Stimulated activated CD8-positive, alpha-beta memory T cell treated with anti-CD3 and anti-CD28 coated beads, Interleukin-15, amount 100 ng/mL, for 1 hour (primary cell): ENCODE measurements around the gene GPT2.
A peak's percentile ranks its signal among the peaks of the same experiment; 100 is the strongest.

Experiments used
- DNase-seq: peaks from one replicate; pipeline ENCODE4 v3.0.0-alpha.2; 2020; ENCODE audit warnings: low read depth

GPT2 gene

DNA sequence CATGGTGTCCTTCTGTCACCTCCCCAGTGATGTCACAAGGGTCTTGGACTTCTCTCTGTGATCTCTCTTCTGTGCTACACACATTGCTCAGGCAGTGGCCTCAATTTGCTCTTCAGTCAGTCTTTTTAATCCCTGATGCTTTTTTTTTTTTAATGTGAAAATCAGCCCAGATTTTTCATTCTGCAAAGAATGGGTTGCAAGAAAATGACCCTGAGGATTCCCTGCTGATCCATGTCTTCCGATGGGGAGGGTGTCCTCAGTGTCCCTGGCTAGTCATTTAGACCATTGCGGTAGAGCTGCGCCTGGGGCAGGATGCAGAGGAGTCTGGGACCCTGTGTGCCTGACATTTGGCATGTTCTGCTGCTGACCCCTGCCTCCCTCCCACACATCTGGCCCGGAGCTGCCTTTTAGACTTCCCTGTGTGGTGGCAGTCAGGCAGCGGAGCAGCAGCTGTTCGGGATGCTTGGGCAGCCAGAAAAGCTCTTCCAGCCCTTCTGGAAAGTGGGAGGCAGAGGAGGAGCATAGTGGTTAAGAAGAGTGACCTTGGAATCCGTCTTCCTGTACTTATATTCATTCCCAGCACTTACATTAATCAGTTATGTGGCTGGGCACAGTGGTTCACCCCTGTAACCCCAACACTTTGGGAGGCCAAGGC, 12.3 kb downstream of the GPT2 start:
- DNase-seq, result no peak

GRCh38 chr16:46897471-46897870, 13.3 kb downstream of the GPT2 start:
- no peak for DNase-seq

GRCh38 chr16:46898006-46898405, 13.8 kb downstream of the GPT2 start:
- DNase-seq, result no peak

DNA sequence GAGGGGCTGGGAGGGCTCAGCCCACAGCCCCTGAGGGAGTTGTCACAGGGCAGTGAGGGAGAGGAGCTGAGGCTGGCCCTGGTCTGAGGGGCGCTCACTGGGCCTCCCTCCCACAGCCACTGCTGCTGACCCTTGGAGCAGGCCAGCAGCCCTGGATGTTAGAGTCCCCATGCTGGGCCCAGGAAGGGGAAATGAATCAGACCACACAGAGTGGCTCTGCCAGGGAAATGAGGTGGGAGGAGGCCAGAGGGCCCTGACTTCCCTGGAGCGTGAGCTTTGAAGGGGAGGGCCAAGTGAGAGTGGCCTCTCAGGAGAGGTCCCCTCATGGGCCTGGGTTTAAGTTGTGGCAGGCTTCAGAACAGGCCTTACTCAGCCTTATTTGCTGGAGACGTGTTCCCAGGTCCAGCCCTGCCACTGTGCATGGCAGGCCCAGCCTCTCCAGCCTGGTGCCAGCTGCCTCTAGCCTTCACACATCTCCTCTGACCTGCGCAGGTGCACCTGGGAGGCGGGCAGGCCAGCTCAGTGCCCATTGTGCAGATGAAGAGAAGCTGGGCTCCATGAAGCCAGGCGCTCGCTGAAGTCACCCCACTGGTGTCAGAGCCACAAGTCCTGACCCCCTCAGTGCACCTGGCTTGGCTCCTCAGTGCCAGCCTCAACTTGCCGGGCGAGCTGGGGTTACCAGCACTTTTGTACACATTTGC, 15.4 kb downstream of the GPT2 start:
- no peak for DNase-seq

- no peak for DNase-seq
Observed at GRCh38 chr16:46900455-46901235, 16.5 kb downstream of the GPT2 start.

GRCh38 chr16:46901709-46902108, 17.5 kb downstream of the GPT2 start:
- no peak for DNase-seq

GRCh38 chr16:46903255-46903905, 19.2 kb downstream of the GPT2 start:
- DNase-seq, result no peak

DNA sequence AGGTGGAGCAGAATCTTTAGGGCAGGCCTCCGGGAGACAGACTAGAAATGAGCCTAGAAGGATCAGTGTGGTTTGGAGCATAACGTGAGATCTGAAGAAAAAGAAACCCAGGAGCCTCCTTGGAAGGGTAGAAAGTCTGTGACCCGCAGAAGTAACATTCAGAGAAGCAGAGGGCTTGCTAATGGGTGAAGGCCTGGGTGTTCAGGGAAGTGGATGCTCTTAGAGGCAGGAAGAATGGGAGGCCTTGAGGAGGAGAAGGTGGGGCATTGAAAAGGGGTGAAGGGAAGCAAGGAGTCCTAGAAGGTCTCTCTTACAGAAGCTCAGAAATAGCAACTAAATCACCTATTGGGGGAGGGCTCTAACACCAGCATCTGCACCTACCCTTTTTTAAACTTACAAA, 20.3 kb downstream of the GPT2 start:
- DNase-seq, result no peak

DNA sequence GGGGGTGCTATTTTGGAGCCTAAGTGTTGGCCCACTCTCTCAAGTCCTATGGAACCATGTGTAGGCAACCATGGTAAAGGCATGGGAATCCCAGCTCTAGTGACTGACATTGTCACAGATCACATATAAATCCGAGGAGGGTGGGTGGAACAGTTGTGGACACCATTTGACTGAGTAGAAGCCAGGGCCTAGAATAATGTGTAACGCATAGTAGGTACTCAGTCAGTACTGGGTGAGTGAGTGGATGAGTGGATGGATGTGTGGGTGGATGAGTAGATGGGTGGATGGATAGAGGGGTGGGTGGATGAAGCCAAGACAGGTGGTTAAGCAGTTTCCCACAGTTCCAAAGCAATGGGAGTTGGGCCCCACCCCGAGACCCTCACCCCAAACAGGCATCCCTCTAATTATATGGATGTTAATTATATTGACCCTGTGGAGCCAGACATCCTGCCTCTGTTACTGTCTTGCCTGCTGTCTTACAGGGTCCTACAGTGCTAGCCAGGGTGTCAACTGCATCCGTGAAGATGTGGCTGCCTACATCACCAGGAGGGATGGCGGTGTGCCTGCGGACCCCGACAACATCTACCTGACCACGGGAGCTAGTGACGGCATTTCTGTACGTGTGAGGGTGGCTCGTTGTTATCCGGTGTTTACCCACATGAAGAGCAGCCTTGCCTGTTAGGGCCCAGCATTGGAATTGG, 22.3 kb downstream of the GPT2 start:
- DNase-seq, result no peak

DNA sequence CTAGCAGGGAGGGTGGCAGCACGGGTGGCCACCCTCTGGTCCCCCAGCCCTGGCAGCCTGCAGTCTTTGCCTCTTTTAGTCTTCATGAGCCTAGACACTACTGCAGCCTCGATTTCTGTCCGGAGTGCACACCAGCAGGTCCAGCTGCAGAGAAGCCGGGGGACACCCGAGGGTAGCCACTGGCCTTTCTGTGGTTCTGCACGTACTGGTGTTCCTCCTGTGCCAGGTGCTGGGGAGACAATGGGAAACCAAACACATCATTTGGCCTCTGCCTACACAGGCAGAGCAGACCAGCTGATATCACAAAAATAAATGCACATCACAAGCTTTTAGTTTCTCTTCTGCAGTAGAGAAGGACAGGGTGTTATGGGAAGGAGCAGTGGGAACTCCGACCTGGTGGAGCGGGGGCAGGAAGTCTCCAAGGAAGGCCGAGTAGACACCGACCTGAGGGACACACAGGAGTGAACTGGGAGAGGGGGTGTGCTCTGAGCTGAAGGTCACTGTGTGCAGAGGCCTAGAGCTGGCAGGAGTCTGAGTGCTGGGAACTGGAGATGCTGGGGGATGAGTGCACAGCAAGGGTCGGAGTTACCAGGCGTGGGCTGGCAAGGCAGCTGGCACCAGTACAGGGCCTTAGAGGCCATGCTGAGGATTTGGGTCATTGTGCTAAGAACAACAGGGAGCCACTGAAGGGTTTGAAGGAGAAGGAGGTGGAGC, 23.1 kb downstream of the GPT2 start:
- DNase-seq, result no peak

- DNase-seq, result peak; percentile 33
Observed at GRCh38 chr16:46908540-46909372, 24.6 kb downstream of the GPT2 start.

DNA sequence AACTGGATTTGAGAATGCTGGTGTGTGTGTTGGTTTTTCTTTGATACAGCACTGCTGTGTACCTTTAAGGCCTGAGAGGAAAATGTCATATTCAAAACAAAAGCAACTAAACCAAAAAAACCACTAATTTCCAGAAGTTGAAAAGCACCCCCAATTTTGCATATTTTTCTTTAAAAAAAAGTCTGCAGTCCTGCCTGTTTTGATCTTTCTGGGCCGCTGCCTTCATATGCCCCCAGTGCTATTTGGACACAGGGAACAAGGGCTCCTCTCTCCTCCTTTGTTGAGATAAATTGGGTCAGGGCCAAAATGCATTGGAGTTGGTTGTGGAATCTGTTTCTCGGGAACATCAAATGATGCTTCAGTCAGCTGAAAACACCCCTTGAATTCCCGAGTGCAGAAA, 26.9 kb downstream of the GPT2 start:
- no peak for DNase-seq

GRCh38 chr16:46911650-46912049, 27.5 kb downstream of the GPT2 start:
- no peak for DNase-seq

DNA sequence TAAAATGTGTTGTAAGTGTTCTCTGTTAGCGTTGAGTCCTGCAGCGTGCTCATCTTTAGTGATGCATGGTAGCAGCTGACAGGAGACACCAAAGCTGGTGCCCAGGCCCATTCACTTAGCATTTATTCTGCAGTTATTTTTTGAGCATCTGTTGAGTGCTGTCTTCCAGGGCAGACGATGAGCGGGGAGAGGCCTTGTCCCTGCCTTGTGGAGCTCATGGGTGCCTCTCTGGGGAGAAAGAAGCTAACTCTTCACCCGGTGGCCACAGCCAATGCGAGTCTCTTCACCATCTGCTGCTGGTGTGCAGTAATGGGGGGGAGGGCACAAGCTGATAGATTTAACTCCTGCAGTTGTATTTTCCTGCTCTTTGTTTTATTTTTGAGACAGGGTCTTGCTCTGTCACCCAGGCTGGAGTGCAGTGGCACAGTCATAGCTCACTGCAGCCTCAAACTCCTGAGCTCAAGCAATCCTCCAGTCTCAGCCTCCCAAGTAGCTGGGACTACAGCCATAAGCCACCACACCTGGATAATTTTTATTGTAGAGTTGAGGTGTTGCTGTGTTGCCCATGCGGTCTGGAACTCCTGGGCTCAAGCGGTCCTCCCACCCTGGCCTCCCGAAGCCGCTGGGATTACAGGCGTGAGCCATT, 30.5 kb downstream of the GPT2 start:
- DNase-seq, result no peak

DNA sequence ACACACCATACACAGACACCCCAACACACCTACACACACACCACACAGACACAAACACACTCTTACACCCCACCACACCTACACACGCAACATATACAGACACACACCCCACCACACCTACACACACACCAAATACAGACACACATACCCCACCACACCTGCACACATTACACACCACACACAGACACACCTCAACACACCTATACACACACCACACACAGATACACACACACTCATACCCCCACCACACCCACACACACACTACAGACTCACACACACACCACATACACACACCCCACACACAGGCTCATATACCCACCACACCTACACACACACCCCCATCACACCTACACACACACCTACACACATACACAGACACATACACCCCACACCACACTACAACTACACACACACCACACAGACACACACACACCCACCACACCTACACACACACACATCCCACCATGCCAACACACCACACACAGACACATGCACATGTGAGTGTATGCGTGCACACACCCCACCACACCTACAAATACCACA, 31.4 kb downstream of the GPT2 start:
- DNase-seq, result no peak

GRCh38 chr16:46916980-46917379, 32.8 kb downstream of the GPT2 start:
- no peak for DNase-seq

DNA sequence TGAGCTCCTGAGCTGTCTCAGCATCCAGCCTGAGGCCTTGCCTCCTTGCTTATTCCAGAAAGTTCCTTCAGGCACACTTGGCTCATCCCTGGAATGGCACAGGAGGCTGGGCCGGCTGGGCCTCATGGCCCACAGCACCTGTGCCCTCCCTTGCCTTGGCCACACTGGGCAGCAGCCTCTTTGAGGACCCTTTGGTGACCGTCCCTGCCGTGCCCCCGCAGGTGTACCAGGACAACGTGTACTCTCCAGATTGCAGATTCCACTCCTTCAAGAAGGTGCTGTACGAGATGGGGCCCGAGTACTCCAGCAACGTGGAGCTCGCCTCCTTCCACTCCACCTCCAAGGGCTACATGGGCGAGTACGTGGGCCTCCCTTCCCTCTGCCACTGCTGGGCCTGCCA, 34.2 kb downstream of the GPT2 start:
- no peak for DNase-seq

GRCh38 chr16:46918905-46919792, 35.0 kb downstream of the GPT2 start:
- no peak for DNase-seq
